HepG2 (cell line): Measurements from ENCODE around the gene FCMR. TPM values are rescaled to one million over a fixed set of nuclear protein-coding genes. Genes with fewer than 3 reads are reported as not detected.

Experiments used
- ESRRA ChIP-seq: sonication (generic); formaldehyde crosslinking; IDR thresholded peaks from 2 replicates; pipeline ENCODE4 v1.5.1; 2020; ENCODE audit warnings: mild to moderate bottlenecking, low read depth, missing genetic modification reagents
- ETV5 ChIP-seq: IDR thresholded peaks from 2 replicates; pipeline ENCODE4 v1.6.1; 2018; ENCODE audit warnings: missing biosample characterization, missing genetic modification reagents, inconsistent platforms, borderline replicate concordance
- ETV6 ChIP-seq: sonication (generic); formaldehyde crosslinking; conservative IDR thresholded peaks from 2 replicates; pipeline ENCODE4 v1.4.0; 2020; ENCODE audit warnings: missing genetic modification reagents
- FOXC1 ChIP-seq: sonication (generic); formaldehyde crosslinking; IDR thresholded peaks from 2 replicates; pipeline ENCODE4 v1.8.0; 2022; ENCODE audit warnings: mild to moderate bottlenecking, missing genetic modification reagents, borderline replicate concordance
- FOXJ3 ChIP-seq: sonication (generic); formaldehyde crosslinking; IDR thresholded peaks from 2 replicates; pipeline ENCODE4 v1.4.0; 2020; ENCODE audit warnings: missing genetic modification reagents, mild to moderate bottlenecking, borderline replicate concordance
- KAT2B ChIP-seq: fragments of 150-350 bp; IDR thresholded peaks from 2 replicates; pipeline ENCODE4 v1.6.1; 2014; ENCODE audit warnings: low read depth, low read length, borderline replicate concordance
- MEIS1 ChIP-seq: sonication (generic); formaldehyde crosslinking; IDR thresholded peaks from 2 replicates; pipeline ENCODE4 v1.9.0; 2021; ENCODE audit warnings: mild to moderate bottlenecking, missing genetic modification reagents, moderate library complexity, borderline replicate concordance
- MTF2 ChIP-seq: sonication (generic); formaldehyde crosslinking; IDR thresholded peaks from 2 replicates; pipeline ENCODE4 v1.5.0; 2020; ENCODE audit warnings: missing genetic modification reagents, borderline replicate concordance
- NCOR1 ChIP-seq: fragments of 200-600 bp; sonication (generic); IDR thresholded peaks from 2 replicates; pipeline ENCODE4 v1.7.0; 2017; ENCODE audit warnings: antibody characterized with exemption, low read length, borderline replicate concordance
- ONECUT2 ChIP-seq: sonication (generic); formaldehyde crosslinking; IDR thresholded peaks from 2 replicates; pipeline ENCODE4 v1.4.0; 2020; ENCODE audit warnings: missing genetic modification reagents
- POLR2A ChIP-seq, 2 experiments: IDR thresholded peaks; 2 replicates each; pipeline ENCODE4 v1.6.1; 2011; ENCODE audit warnings: low read depth in 2 of 2, low read length in 2 of 2, mild to moderate bottlenecking in 1 of 2, moderate library complexity in 1 of 2; ENCODE audit not compliant: insufficient read depth in 1 of 2
- SRF ChIP-seq: IDR thresholded peaks from 2 replicates; pipeline ENCODE4 v1.6.1; 2011; ENCODE audit warnings: mild to moderate bottlenecking, low read depth, low read length, moderate library complexity
- XBP1 ChIP-seq: sonication (generic); formaldehyde crosslinking; IDR thresholded peaks from 2 replicates; pipeline ENCODE4 v1.5.0; 2020; ENCODE audit warnings: missing genetic modification reagents
- ZNF230 ChIP-seq: sonication (generic); formaldehyde crosslinking; IDR thresholded peaks from 2 replicates; pipeline ENCODE4 v1.4.0; 2020; ENCODE audit warnings: mild to moderate bottlenecking, missing genetic modification reagents
- ZNF333 ChIP-seq: sonication (generic); formaldehyde crosslinking; IDR thresholded peaks from 2 replicates; pipeline ENCODE4 v1.4.0; 2020; ENCODE audit warnings: mild to moderate bottlenecking, missing genetic modification reagents, borderline replicate concordance
- ZNF468 ChIP-seq: sonication (generic); formaldehyde crosslinking; IDR thresholded peaks from 2 replicates; pipeline ENCODE4 v1.8.0; 2022; ENCODE audit warnings: mild to moderate bottlenecking, moderate library complexity, missing genetic modification reagents
- ZNF510 ChIP-seq: sonication (generic); formaldehyde crosslinking; IDR thresholded peaks from 2 replicates; pipeline ENCODE4 v1.4.0; 2020; ENCODE audit warnings: low read depth, mild to moderate bottlenecking, missing genetic modification reagents
- ZNF616 ChIP-seq: sonication (generic); formaldehyde crosslinking; IDR thresholded peaks from 2 replicates; pipeline ENCODE4 v1.5.0; 2020; ENCODE audit warnings: low read depth, mild to moderate bottlenecking, missing genetic modification reagents
- ZNF768 ChIP-seq: sonication (generic); formaldehyde crosslinking; IDR thresholded peaks from 2 replicates; pipeline ENCODE4 v1.4.0; 2020; ENCODE audit warnings: missing genetic modification reagents
- ZSCAN25 ChIP-seq: sonication (generic); formaldehyde crosslinking; IDR thresholded peaks from 2 replicates; pipeline ENCODE4 v1.8.0; 2022; ENCODE audit warnings: mild to moderate bottlenecking, missing genetic modification reagents
- polyA plus RNA-seq, 8 experiments: library from polyadenylated mRNA; depleted of rRNA in 3 of 8; stranded (reverse) in 7 of 8; unstranded in 1 of 8; fragments of >200 nt; fragmentation: Illumina TruSeq in 4 of 8; extraction: Trizol in 4 of 8; gene quantifications; 2 replicates each; pipeline versions ENCODE4 v1.2.1 to v1.2.3, GENCODE V29; 2011 to 2016; ENCODE audit warnings: low read depth in 4 of 8, missing spikeins in 1 of 8, mixed read lengths in 1 of 8; ENCODE audit not compliant: insufficient read depth in 1 of 8
- total RNA-seq, 5 experiments: library from RNA; depleted of rRNA; stranded (reverse); fragments of >200 nt; fragmentation: Illumina TruSeq; extraction: Trizol; gene quantifications; 2 replicates each; pipeline ENCODE4 v1.2.3, GENCODE V29; 2016; ENCODE audit warnings: low read depth in 1 of 5
- TF ChIP-seq, protein P1 (sequence below), 2 experiments: sonication (generic) in 1 of 2; formaldehyde crosslinking in 1 of 2; IDR thresholded peaks; 2 replicates each; pipeline versions ENCODE4 v1.5.1 to v1.6.1; 2011 to 2020; ENCODE audit warnings: borderline replicate concordance in 1 of 2, low read depth in 1 of 2, low read length in 1 of 2, mild to moderate bottlenecking in 1 of 2, missing genetic modification reagents in 1 of 2, moderate library complexity in 1 of 2
- TF ChIP-seq, protein P2 (sequence below): IDR thresholded peaks from 2 replicates; pipeline ENCODE4 v1.6.1; 2016; ENCODE audit warnings: low read depth, borderline replicate concordance
- TF ChIP-seq, protein P3 (sequence below): sonication (generic); formaldehyde crosslinking; IDR thresholded peaks from 2 replicates; pipeline ENCODE4 v1.4.0; 2020; ENCODE audit warnings: missing genetic modification reagents, borderline replicate concordance

The FCMR gene
- total and polyA plus RNA-seq, 2 of the 13 experiments (the other 11 are each of a cell fraction or from before 2014, with no cell fraction given): not detected

DNA sequence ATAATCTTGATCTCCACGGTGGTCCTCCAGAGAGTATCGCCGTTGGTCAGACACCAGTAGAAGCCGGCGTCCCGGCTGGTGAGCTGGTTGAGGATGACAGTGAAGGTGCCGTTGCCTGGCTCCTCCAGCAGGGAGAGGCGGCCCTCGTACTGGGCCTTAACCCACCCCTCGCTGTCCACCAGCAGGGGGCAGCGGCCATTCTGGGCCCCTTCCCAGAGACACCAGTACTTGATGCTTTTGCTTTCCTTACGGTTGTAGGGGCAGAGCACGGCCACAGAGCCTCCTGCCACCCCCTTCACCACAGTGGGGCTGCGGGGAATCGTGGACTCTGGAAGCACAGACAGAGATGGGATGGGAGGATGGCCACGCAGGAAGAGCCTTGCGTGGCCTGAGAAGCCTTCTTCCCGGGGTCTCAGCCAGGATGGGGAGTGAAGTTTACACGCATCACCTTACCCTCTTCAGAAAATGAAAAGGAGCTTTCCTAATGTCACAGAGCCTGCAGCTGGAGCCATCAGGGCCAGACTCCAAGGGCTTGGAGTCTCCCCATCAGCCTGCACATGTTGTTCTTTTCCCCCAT is 13.8 kb upstream of the FCMR start (continued):
- TF ChIP-seq ZNF333 (no peak), MEIS1 (CRISPR knock-in tag) (no peak), ETV6 (CRISPR knock-in tag) (no peak), ZSCAN25 (no peak), ZNF230 (CRISPR knock-in tag) (no peak), FOXJ3 (CRISPR knock-in tag) (no peak), ESRRA (CRISPR knock-in tag) (no peak), NCOR1 (no peak), ETV5 (CRISPR knock-in tag) (no peak), MTF2 (no peak), ZNF510 (CRISPR knock-in tag) (no peak), ZNF468 (CRISPR knock-in tag) (no peak), SRF (no peak), ONECUT2 (no peak), ZNF616 (CRISPR knock-in tag) (no peak), FOXC1 (0 out of 2 replicates have a peak, but pooled peaks have one; percentile 24), POLR2A (IDR thresholded peaks at IDR 0.05; ENCODE audit: insufficient read depth in 1 of 2, low read depth in 2 of 2, low read length in 2 of 2) (no peak), XBP1 (CRISPR knock-in tag) (no peak), ZNF768 (CRISPR knock-in tag) (peak; percentile 37; the same call in 1 of the 2 replicates), KAT2B (no peak)
- TF ChIP-seq, protein P1, sequence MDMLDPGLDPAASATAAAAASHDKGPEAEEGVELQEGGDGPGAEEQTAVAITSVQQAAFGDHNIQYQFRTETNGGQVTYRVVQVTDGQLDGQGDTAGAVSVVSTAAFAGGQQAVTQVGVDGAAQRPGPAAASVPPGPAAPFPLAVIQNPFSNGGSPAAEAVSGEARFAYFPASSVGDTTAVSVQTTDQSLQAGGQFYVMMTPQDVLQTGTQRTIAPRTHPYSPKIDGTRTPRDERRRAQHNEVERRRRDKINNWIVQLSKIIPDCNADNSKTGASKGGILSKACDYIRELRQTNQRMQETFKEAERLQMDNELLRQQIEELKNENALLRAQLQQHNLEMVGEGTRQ (IDR thresholded peaks at IDR 0.05; ENCODE audit: low read depth, low read length): no peak
- TF ChIP-seq, protein P1 (CRISPR knock-in tag; IDR thresholded peaks at IDR 0.05; ENCODE audit: borderline replicate concordance): no peak
- TF ChIP-seq, protein P2, sequence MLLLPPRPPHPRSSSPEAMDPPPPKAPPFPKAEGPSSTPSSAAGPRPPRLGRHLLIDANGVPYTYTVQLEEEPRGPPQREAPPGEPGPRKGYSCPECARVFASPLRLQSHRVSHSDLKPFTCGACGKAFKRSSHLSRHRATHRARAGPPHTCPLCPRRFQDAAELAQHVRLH (CRISPR knock-in tag): peak; percentile 70; the same call in 1 of the 2 replicates
- TF ChIP-seq, protein P3, sequence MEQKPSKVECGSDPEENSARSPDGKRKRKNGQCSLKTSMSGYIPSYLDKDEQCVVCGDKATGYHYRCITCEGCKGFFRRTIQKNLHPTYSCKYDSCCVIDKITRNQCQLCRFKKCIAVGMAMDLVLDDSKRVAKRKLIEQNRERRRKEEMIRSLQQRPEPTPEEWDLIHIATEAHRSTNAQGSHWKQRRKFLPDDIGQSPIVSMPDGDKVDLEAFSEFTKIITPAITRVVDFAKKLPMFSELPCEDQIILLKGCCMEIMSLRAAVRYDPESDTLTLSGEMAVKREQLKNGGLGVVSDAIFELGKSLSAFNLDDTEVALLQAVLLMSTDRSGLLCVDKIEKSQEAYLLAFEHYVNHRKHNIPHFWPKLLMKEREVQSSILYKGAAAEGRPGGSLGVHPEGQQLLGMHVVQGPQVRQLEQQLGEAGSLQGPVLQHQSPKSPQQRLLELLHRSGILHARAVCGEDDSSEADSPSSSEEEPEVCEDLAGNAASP (CRISPR knock-in tag): no peak
